ENCODE measurements around the gene COA8.

The COA8 gene

GRCh38 chr14:103536693-103537092 is 26.1 kb upstream of the COA8 start:
- DNase-seq (ENCODE audit: low read depth) = no peak

GRCh38 chr14:103537175-103537990 is 25.4 kb upstream of the COA8 start:
- DNase-seq (ENCODE audit: low read depth) = no peak

GRCh38 chr14:103538291-103539055 is 24.3 kb upstream of the COA8 start:
- no peak for DNase-seq (ENCODE audit: low read depth)

GRCh38 chr14:103539056-103539825 is 23.5 kb upstream of the COA8 start:
- DNase-seq (ENCODE audit: low read depth) = no peak

GRCh38 chr14:103540821-103541708 is 21.7 kb upstream of the COA8 start:
- no peak for DNase-seq (ENCODE audit: low read depth)

GRCh38 chr14:103541709-103542604 is 20.8 kb upstream of the COA8 start:
- no peak for DNase-seq (ENCODE audit: low read depth)

GRCh38 chr14:103542605-103543088 is 20.1 kb upstream of the COA8 start:
- no peak for DNase-seq (ENCODE audit: low read depth)

GRCh38 chr14:103543140-103543539 is 19.6 kb upstream of the COA8 start:
- no peak for DNase-seq (ENCODE audit: low read depth)

- no peak for DNase-seq (ENCODE audit: low read depth)
Observed at GRCh38 chr14:103543721-103544387, 18.9 kb upstream of the COA8 start.

- DNase-seq (ENCODE audit: low read depth) = no peak
Observed at GRCh38 chr14:103544388-103545218, 18.2 kb upstream of the COA8 start.

GRCh38 chr14:103545219-103545914 is 17.4 kb upstream of the COA8 start:
- no peak for DNase-seq (ENCODE audit: low read depth)

- no peak for DNase-seq (ENCODE audit: low read depth)
Observed at GRCh38 chr14:103545915-103546651, 16.7 kb upstream of the COA8 start.

- DNase-seq (ENCODE audit: low read depth) = peak; percentile 72
Observed at GRCh38 chr14:103546652-103547454, 15.9 kb upstream of the COA8 start.

GRCh38 chr14:103547455-103547940 is 15.3 kb upstream of the COA8 start:
- no peak for DNase-seq (ENCODE audit: low read depth)

GRCh38 chr14:103547941-103548462 is 14.8 kb upstream of the COA8 start:
- no peak for DNase-seq (ENCODE audit: low read depth)
